ENCODE data around the gene NEDD4.

The NEDD4 gene

DNA sequence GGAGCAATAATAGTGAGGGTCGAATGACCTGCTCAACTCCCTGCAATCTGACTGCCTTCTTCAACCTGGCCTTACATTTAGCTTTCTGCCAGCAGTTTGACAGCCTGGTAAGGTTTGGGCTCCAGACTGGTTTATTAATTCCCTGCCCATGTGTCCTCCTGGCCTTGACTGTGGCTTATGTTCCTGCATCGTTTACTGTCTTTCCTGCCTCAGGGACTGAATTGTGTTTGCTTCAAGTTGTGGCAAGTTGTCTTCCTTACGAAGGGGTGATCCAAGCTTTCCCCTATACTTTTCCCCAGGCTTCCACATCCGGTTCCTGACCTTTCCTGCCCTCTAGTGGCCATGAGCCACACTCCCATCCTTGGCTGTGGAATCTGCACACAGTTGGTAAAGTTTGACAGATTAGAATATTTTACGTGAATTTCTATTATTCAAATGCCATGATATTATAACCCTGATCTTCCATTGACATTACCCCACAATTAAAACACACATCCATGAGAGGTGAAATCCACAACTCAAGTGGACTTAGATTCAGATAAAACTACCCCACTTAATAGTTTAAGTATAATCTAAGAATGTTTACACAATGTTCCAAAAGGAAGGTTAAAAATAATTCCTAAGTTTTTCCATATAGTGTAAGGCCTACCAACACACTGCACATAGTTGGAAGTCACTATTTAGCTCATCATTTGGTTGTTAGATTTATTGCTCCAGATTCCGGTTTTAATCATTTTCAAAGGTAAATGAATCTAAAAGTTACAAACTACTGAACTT, 95.7 kb downstream of the NEDD4 start:
- TF ChIP-seq, protein P1, sequence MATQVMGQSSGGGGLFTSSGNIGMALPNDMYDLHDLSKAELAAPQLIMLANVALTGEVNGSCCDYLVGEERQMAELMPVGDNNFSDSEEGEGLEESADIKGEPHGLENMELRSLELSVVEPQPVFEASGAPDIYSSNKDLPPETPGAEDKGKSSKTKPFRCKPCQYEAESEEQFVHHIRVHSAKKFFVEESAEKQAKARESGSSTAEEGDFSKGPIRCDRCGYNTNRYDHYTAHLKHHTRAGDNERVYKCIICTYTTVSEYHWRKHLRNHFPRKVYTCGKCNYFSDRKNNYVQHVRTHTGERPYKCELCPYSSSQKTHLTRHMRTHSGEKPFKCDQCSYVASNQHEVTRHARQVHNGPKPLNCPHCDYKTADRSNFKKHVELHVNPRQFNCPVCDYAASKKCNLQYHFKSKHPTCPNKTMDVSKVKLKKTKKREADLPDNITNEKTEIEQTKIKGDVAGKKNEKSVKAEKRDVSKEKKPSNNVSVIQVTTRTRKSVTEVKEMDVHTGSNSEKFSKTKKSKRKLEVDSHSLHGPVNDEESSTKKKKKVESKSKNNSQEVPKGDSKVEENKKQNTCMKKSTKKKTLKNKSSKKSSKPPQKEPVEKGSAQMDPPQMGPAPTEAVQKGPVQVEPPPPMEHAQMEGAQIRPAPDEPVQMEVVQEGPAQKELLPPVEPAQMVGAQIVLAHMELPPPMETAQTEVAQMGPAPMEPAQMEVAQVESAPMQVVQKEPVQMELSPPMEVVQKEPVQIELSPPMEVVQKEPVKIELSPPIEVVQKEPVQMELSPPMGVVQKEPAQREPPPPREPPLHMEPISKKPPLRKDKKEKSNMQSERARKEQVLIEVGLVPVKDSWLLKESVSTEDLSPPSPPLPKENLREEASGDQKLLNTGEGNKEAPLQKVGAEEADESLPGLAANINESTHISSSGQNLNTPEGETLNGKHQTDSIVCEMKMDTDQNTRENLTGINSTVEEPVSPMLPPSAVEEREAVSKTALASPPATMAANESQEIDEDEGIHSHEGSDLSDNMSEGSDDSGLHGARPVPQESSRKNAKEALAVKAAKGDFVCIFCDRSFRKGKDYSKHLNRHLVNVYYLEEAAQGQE (IDR thresholded peaks at IDR 0.05; ENCODE audit: insufficient read depth in 1 of 2, low read depth in 2 of 2, low read length in 2 of 2): no peak
- TF ChIP-seq POLR2AphosphoS5 (IDR thresholded peaks at IDR 0.05; ENCODE audit: low read depth, low read length): no peak
- no peak for TF ChIP-seq SIN3A (IDR thresholded peaks at IDR 0.05; ENCODE audit: borderline replicate concordance, insufficient read depth, low read length)
- TF ChIP-seq TAF1 (IDR thresholded peaks at IDR 0.05; ENCODE audit: borderline replicate concordance, insufficient read depth, low read length): no peak
- TF ChIP-seq FOXP2 (optimal IDR thresholded peaks at IDR 0.05; ENCODE audit: borderline replicate concordance, extremely low read depth, extremely low read length, insufficient read depth): no peak

DNA sequence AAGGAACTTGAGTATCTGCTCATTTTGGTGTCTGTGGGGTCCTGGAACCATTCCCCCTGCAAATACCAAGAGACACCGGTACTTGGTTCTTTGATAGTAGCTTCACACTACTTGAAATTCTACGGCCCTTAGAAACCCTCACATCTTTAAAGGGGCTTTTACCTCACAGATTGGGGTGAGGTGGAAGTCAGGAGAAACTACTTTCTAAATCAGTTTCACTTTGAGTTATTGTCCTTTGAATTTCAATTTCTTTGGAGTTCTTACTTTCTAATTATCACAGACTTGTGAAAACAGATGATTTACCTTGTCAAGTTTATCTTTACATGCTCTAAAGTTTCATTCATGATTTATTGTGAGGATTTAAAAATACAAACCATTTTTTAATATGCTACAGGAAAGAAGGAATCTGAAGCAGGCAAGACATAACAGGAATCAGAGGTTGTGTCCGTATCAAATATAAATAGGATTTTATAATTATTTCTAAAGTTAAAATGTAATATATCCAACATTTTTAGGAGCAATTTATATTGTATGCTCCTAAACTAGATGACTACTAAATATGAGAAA, 98.9 kb downstream of the NEDD4 start:
- TF ChIP-seq, protein P1 (IDR thresholded peaks at IDR 0.05; ENCODE audit: insufficient read depth in 1 of 2, low read depth in 2 of 2, low read length in 2 of 2): no peak
- no peak for TF ChIP-seq TAF1 (IDR thresholded peaks at IDR 0.05; ENCODE audit: borderline replicate concordance, insufficient read depth, low read length)
- TF ChIP-seq SIN3A (IDR thresholded peaks at IDR 0.05; ENCODE audit: borderline replicate concordance, insufficient read depth, low read length): no peak
- TF ChIP-seq FOXP2 (optimal IDR thresholded peaks at IDR 0.05; ENCODE audit: borderline replicate concordance, extremely low read depth, extremely low read length, insufficient read depth): no peak
- no peak for TF ChIP-seq POLR2AphosphoS5 (IDR thresholded peaks at IDR 0.05; ENCODE audit: low read depth, low read length)

DNA sequence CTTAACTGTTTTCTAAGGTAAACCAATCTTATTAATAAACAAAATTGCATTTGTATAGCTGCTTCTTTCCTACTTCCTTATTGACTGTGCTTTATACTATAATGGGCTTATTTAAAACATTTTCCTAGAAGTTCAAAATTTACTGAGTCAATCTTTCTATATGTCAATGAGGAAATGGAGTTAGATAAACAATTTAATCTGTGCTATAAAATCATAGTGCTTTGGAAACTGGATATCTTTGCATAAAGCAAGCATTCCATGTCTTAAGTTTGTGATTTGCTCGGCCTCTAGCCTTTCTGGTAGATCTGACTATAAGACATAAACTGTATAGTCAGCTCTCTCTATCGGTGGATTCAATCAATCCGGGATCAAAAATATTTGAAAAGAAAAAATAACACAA, 99.6 kb downstream of the NEDD4 start:
- TF ChIP-seq, protein P1 (IDR thresholded peaks at IDR 0.05; ENCODE audit: insufficient read depth in 1 of 2, low read depth in 2 of 2, low read length in 2 of 2): no peak
- TF ChIP-seq POLR2AphosphoS5 (IDR thresholded peaks at IDR 0.05; ENCODE audit: low read depth, low read length): no peak
- TF ChIP-seq TAF1 (IDR thresholded peaks at IDR 0.05; ENCODE audit: borderline replicate concordance, insufficient read depth, low read length): no peak
- TF ChIP-seq FOXP2 (optimal IDR thresholded peaks at IDR 0.05; ENCODE audit: borderline replicate concordance, extremely low read depth, extremely low read length, insufficient read depth): no peak
- no peak for TF ChIP-seq SIN3A (IDR thresholded peaks at IDR 0.05; ENCODE audit: borderline replicate concordance, insufficient read depth, low read length)

DNA sequence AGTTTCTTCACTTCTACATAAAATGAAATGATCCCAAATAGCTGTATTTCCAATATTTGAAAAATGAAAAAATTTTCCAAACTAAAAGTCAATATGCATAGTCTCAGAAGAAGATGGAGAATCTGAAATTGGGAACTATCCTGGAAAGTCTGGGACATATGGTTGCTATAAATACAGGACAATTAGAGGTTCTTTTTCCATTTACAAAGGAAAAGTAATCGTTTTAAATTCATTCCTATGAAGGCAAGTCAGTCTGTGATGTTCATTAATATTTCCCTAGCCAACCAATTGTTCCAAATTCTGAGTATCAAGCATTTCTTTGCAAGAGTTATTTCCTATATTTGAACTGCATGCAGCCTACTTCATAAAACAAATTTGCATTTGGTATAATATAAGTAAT, 102.2 kb downstream of the NEDD4 start:
- TF ChIP-seq POLR2AphosphoS5 (IDR thresholded peaks at IDR 0.05; ENCODE audit: low read depth, low read length): no peak
- no peak for TF ChIP-seq TAF1 (IDR thresholded peaks at IDR 0.05; ENCODE audit: borderline replicate concordance, insufficient read depth, low read length)
- no peak for TF ChIP-seq FOXP2 (optimal IDR thresholded peaks at IDR 0.05; ENCODE audit: borderline replicate concordance, extremely low read depth, extremely low read length, insufficient read depth)
- TF ChIP-seq SIN3A (IDR thresholded peaks at IDR 0.05; ENCODE audit: borderline replicate concordance, insufficient read depth, low read length): no peak
- TF ChIP-seq, protein P1 (IDR thresholded peaks at IDR 0.05; ENCODE audit: insufficient read depth in 1 of 2, low read depth in 2 of 2, low read length in 2 of 2): no peak

Data from PFSK-1 (cell line).